Right atrium auricular region (tissue), 2 donors: ENCODE data around the gene SLC26A1. TPM values are rescaled to one million over a fixed set of nuclear protein-coding genes. Genes with fewer than 3 reads are reported as not detected.
"Not testable (repeated sequence)": the region's sequence is repeated elsewhere in the genome, so short reads cannot be mapped to it uniquely, and the experiment has no call there.

Source experiments
- DNase-seq: peaks from one replicate; pipeline ENCODE4 v3.0.0-alpha.2; 2019; ENCODE audit warnings: low spot score
- H3K27ac ChIP-seq, 2 donors: fragments of 200-600 bp; sonication (generic); 1 replicate in 1 of 2; 2 replicates in 1 of 2; pipeline ENCODE4 v1.5.1; 2016 to 2019
- H3K27me3 ChIP-seq, 2 donors: fragments of 200-600 bp; sonication (generic); one replicate each; pipeline versions ENCODE4 v1.5.1 to v1.6.0; 2017 to 2019
- H3K36me3 ChIP-seq: fragments of 200-600 bp; sonication (generic); one replicate; pipeline ENCODE4 v1.5.1; 2016
- H3K4me1 ChIP-seq, 2 donors: fragments of 200-600 bp; sonication (generic); one replicate each; pipeline versions ENCODE4 v1.5.1 to v1.6.0; 2017 to 2019
- H3K4me3 ChIP-seq, 2 donors: fragments of 200-600 bp; sonication (generic); 1 replicate in 1 of 2; 2 replicates in 1 of 2; pipeline ENCODE4 v1.5.1; 2017 to 2019; ENCODE audit warnings: mild to moderate bottlenecking in 1 of 2, moderate library complexity in 1 of 2
- H3K9me3 ChIP-seq, 2 donors: fragments of 200-600 bp; sonication (generic); one replicate each; pipeline ENCODE4 v1.5.1; 2019
- CTCF ChIP-seq, 2 donors: fragments of 200-600 bp; sonication (generic); IDR thresholded peaks; one replicate each; pipeline ENCODE4 v1.5.1; 2019; ENCODE audit warnings: antibody characterized with exemption in 2 of 2
- total RNA-seq, 2 donors: library from RNA; depleted of rRNA; stranded (reverse); fragments of >200 nt; gene quantifications; one replicate each; pipeline ENCODE4 v1.1.0, GENCODE V29; 2016

The SLC26A1 gene
- total RNA-seq, 2 donors from 2014 or later, result not detected

- peaks cover 0 to 4% of the 10 kb centered on the region in 2 donors for H3K4me1 ChIP-seq
- no peaks in the 10 kb centered on the region for H3K9me3 ChIP-seq
- no peak for TF ChIP-seq CTCF (IDR thresholded peaks at IDR 0.05)
- no peak for DNase-seq
- no peaks in the 10 kb centered on the region for H3K27me3 ChIP-seq
- H3K27ac ChIP-seq, result no peak overlapping the region
- no peak overlapping the region for H3K4me3 ChIP-seq
- H3K36me3 ChIP-seq, result peaks cover 8% of the 10 kb centered on the region
Measured at GRCh38 chr4:947491-947971, 45.7 kb downstream of the SLC26A1 start.

GRCh38 chr4:946517-947471 lies 46.4 kb downstream of the SLC26A1 start:
- TF ChIP-seq CTCF (IDR thresholded peaks at IDR 0.05), result no peak
- H3K9me3 ChIP-seq, result no peaks in the 10 kb centered on the region
- no peak overlapping the region for H3K4me3 ChIP-seq
- H3K27me3 ChIP-seq, result no peaks in the 10 kb centered on the region
- DNase-seq, result no peak
- peaks cover 7% of the 10 kb centered on the region for H3K36me3 ChIP-seq
- H3K4me1 ChIP-seq, result peaks cover 0 to 4% of the 10 kb centered on the region in 2 donors
- no peak overlapping the region for H3K27ac ChIP-seq

DNA sequence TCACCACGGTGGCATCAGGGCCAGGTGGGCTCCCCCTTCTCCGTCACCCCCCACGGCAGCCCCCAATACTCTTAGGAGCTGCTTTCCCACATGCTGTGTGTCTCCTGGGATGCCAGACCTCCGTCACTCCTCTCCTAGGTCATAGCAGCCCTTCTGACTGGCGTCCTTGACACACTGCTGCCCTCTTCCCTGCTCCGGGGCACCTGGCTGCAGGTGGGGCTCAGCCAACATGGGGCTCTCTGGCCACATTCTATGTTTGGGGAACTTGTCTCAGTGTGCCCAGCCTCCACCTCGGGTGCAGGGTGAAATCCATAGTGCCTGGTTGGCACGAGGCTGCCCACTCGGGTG lies 47.1 kb downstream of the SLC26A1 start:
- DNase-seq, result no peak

DNA sequence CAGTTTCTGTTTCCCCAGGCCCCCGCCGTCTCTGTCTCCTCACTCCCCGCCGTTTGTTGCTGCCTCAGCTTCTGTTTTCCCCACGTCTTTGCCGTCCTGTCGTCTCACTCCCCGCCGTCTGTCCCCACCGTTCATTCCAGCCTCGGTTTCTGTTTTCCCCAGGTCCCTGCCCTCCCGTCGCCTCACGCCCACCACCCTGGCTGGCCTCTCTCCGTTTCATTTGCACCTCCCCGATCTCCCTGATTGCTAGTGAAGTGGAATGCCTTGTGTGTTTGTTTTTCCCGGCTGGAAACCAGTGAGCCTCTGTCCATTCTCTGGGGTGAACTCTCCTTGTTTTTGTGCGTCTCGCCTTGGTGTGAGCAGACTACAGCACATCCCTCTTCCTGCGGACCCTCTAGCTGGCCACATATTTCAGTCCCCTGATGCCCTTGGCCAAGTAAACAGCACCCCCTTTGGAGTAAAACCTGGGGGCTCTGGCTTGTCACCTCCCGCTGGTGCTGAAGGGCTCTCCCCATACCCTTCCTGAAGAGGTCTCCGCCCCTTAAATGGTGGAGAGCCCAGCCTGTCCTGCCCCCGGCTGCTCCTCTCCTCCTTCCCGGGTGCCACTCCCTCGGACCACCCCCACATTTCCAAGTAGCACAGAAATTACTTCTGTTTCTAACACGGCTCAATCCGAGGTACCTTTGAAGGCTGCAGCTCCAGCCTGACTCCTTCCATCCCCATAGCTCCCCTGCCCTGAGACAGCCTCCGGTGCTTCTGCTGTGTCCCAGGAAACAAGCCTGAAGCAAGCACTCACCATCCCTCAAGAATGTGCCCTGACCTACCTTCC lies 47.7 kb downstream of the SLC26A1 start:
- DNase-seq, result no peak
- Histone ChIP-seq H3K9me3 (no peaks in the 10 kb centered on the region), H3K27me3 (no peaks in the 10 kb centered on the region), H3K4me1 (peaks cover 0 to 4% of the 10 kb centered on the region in 2 donors), H3K27ac (no peak overlapping the region), H3K36me3 (no peaks in the 10 kb centered on the region), H3K4me3 (no peak overlapping the region)
- no peak for TF ChIP-seq CTCF (IDR thresholded peaks at IDR 0.05)

More for the DNA sequence above, 47.1 kb downstream of the SLC26A1 start:
- no peak overlapping the region for H3K27ac ChIP-seq
- no peaks in the 10 kb centered on the region for H3K27me3 ChIP-seq
- H3K9me3 ChIP-seq, result no peaks in the 10 kb centered on the region
- no peak overlapping the region for H3K4me3 ChIP-seq
- H3K4me1 ChIP-seq, result peaks cover 0 to 4% of the 10 kb centered on the region in 2 donors
- TF ChIP-seq CTCF (IDR thresholded peaks at IDR 0.05), result no peak
- H3K36me3 ChIP-seq, result peaks cover under 1% of the 10 kb centered on the region

DNA sequence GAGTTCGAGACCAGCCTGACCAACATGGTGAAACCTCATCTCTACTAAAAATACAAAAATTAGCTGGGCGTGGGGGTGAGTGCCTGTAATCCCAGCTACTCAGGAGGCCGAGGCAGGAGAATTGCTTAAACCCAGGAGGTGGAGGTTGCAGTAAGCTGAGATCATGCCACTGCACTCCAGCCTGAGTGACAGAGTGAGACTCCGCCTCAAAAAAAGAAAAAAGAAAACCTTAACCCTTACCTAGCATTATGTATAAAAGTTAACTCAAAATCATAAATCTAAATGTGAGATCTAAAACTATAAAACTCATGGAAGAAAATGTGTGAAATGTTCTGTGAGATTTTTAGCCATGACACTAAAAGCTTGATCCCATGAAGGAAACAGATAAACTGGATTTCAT lies 53.7 kb downstream of the SLC26A1 start:
- DNase-seq, H3K36me3 ChIP-seq, H3K4me1 ChIP-seq, H3K27ac ChIP-seq, H3K9me3 ChIP-seq, H3K27me3 ChIP-seq, H3K4me3 ChIP-seq: not testable (repeated sequence)

Other genes with a start within 250 kb of the SLC26A1 start
- 1 to 10 TPM in 1 of 2 donors, under 1 TPM in 1; 0.98 to 2.3 TPM for gene CPLX1, start 167.3 kb downstream of the SLC26A1 start, total RNA-seq
- gene GAK, start 61.1 kb downstream of the SLC26A1 start, total RNA-seq, result 10 to 100 TPM; 27.8 to 52.2 TPM
- gene TMEM175, start 60.9 kb downstream of the SLC26A1 start, total RNA-seq, result 10 to 100 TPM; 20.2 to 24.0 TPM
- gene DGKQ, start 19.8 kb downstream of the SLC26A1 start, total RNA-seq, result 1 to 10 TPM; 3.1 to 4.8 TPM
- gene IDUA, start 6.4 kb downstream of the SLC26A1 start, total RNA-seq, result 10 to 100 TPM in 1 of 2 donors, 1 to 10 TPM in 1; 8.9 to 10.2 TPM
- gene FGFRL1, start 18.2 kb upstream of the SLC26A1 start, total RNA-seq, result 10 to 100 TPM; 30.3 to 47.1 TPM
- 1 to 10 TPM; 1.9 TPM for gene RNF212, start 120.2 kb upstream of the SLC26A1 start, total RNA-seq
- 10 to 100 TPM; 13.0 to 20.8 TPM for gene SPON2, start 179.2 kb upstream of the SLC26A1 start, total RNA-seq